ENCODE data around the gene LMTK2.

LMTK2 gene

GRCh38 chr7:98240961-98241673 is 134.5 kb downstream of the LMTK2 start:
- no peak for DNase-seq

- DNase-seq: no peak
Measured at GRCh38 chr7:98241674-98242241, 135.1 kb downstream of the LMTK2 start.

DNA sequence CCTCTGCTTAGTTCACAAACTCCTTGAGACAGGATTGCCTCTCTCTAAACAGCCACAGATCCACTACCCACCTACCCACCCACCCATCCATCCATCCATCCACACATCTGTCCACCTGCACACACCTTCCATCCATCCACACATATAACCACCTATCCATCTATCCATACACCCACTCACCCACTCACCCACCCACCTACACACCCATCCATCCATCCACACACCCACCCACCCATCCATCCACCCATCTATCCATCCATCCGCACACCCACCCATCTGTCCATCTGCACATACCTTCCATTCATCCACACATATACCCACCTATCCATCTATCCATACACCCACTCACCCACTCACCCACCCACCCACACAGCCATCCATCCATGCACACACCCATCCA is 135.7 kb downstream of the LMTK2 start:
- no peak for DNase-seq

DNA sequence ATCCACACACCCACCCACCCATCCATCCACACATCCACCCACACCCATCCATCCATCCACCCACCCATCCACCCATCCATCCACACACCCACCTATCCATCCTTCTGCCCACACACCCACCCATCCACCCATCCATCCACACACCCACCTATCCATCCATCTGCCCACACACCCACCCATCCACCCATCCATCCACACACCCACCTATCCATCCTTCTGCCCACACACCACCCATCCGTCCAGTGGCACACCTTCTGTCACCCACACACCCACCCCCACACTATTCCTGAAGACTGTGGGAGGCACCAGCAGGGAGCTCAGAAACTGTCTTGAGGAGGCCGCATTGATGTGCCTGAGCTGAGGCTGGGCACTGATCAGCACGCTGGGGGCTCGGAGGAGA is 136.3 kb downstream of the LMTK2 start:
- DNase-seq: no peak

- DNase-seq: no peak
Measured at GRCh38 chr7:98244871-98245270, 138.2 kb downstream of the LMTK2 start.

DNA sequence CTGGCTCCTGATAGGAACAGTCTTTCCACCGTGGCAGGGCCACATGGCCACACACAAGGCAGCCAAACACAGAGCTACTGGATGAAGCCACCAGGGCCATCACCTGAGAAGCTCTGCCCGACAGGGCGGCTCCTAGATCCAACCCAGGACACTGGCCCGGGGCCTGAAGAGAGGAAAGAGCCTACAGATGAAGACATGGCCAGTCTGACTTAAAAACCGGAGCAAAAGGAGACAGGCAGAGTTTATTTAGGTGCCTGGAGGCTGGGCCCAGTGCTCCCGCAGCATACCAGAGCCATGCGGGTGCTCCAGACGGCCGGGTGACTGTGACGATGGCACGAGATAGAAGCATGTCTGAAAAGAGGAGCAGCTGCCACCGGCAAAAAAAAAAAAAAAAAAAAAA is 141.5 kb downstream of the LMTK2 start:
- DNase-seq: no peak

DNA sequence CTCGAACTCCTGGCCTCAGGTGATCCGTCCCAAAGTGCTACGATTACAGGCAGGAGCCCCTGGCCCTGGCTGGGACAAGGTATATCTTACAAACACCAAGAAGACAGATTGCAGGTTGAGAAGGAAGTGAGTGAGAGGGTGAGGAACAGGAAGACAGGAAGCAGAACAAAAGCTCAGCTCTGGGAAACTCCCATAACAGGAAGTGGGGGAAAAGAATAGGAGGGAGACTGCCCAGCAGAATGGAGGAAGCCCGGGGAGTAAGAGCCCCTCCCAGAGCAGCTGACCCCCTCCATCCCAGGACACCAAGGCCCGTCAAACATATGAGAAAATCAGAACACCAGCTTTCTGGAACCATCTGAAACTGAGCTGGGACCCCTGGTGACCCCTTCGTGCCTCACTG is 142.4 kb downstream of the LMTK2 start:
- DNase-seq: no peak

- no peak for DNase-seq
Measured at GRCh38 chr7:98250789-98251188, 144.1 kb downstream of the LMTK2 start.

DNA sequence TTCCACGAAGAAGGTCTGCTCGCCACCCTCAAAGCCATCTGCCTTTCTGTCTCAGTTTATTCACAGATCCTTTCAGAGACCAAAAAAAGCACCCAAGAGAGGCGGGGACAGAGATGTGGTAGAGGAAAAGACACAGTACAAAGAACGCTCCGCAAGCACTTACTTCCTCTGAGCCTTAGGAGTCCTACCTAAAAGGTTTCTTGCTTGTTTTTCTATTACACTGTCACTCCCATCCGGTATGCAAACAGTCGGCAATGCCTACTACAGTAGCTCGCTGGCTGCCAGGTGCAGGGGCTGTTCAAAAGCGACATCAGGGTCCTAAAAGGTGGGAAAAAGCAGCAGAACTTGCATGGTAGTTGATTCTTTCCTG is 144.6 kb downstream of the LMTK2 start:
- DNase-seq: peak; percentile 51

DNA sequence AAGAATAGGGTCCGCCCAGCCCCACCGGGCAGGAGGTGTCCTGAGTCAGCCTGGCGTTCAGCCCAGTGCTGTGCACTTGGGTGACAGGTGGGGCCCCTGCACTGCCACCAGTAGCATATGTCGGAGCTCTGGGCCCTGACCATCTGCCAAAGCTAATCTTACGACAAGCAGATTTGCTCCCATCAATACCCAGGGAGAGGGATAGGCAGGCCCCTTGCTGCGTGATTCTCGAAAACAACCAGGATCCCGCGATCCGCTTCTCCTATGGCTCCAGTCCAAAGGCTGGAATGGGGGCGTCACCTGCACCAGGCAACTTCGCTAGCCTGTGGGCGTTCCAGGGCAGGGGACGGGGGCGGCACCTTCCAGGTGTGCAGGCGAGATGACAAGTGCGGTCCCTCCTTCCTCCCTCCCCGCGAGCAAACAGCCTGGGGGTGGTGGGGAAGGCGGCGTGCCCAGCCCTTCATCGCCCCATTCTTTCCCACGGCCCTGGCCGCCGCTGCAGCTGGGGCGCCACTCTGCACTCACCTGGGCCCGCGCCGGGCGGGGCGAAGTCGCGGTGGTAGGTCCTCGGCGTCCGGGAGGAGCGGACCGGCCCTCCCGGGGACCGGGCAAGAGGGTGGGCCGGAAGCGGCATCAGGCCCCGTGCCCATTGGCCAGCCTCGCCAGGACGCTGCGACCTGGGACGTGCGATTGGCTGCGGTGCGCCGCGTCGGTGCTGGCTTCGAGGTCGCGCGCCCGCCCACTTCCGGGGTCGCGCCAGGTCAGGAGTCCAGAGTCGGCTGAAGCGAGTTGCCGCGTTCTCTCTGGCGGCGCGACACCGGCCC is 145.2 kb downstream of the LMTK2 start, which contains the start of gene TECPR1:
Gene TECPR1 (minus strand): TSS at position 632 of the 824 bp plus-strand sequence. CDS start 6,086 bp downstream, outside the sequence.
- peak; percentile 92 for DNase-seq

GRCh38 chr7:98252425-98253054 is 145.9 kb downstream of the LMTK2 start:
- peak; percentile 39 for DNase-seq

- DNase-seq: no peak
Measured at GRCh38 chr7:98254516-98254915, 147.9 kb downstream of the LMTK2 start.

DNA sequence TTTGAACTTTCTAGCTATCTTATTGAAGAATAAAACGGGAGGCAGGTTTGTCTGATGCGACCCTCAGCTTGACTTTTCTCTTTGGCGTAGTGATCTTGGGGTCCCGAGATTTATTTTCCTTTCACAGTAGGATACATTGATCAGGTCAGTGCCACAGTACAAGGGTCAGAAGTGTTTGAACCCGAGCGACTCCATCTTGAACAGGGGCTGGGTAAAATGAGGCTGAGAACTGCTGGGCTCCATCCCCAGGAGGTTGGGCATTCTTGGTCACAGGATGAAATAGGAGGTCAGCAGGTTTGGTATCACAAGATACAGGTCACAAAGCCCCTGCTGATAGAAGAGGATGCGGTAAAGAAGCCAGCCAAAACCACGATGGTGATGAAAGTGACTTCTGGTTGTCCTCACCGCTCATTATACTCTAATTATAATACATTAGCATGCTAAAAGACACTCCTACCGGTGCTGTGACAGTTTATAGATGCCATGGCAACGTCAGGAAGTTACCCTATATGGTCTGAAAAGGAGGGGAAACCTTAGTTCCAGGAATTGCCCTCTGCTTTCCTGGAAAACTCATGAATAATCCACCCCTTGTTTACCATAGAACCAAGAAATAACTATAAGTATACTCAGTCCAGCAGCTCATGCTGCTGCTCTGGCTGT is 148.4 kb downstream of the LMTK2 start:
- DNase-seq: no peak

DNA sequence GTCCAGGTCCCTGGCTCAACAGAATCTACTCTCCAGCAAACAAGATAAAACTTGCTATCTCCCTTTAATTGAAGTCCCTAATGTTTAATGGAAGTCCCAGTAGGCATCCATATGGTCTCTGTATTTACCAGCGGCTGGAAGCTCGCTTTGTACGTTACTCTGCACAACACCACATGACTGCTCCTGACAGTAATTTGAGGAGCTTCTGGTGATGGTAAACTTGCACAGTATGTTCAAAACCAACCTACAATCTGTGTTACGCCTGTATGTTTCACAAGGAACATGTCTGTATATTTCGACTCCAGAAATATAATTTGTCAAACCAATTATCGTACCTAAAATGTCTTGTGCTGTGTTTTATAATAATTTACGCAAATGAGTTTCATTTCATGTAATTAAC is 149.8 kb downstream of the LMTK2 start:
- no peak for DNase-seq

DNA sequence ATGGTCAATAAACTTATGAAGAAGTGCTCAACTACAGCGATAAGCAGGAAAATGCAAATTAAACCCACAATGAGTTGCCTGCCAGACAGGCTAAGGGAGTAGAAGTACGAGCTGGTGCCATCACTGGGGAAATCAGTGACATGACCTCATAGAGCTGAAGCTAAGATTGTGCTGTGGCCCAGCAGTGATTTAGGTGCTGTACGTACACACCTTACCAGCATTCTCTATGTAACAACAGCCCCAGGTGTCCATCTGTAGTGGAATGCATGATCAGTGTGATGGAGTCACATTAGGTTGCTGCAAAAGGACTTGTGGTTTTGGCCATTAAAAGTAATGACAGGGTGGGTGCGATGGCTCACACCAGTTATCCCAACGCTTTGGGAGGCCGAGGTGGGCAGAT is 151.0 kb downstream of the LMTK2 start:
- no peak for DNase-seq
